HepG2 (cell line): ENCODE results near the gene DNASE1. TPM values are rescaled to one million over a fixed set of nuclear protein-coding genes. Genes with fewer than 3 reads are reported as not detected.

Experiments
- CAMTA2 ChIP-seq: sonication (generic); formaldehyde crosslinking; IDR thresholded peaks from 2 replicates; pipeline ENCODE4 v1.4.0; 2020; ENCODE audit warnings: mild to moderate bottlenecking, missing genetic modification reagents, borderline replicate concordance
- CTCF ChIP-seq: sonication (generic); formaldehyde crosslinking; IDR thresholded peaks from 2 replicates; pipeline ENCODE4 v1.5.0; 2020; ENCODE audit warnings: mild to moderate bottlenecking, missing genetic modification reagents, moderate library complexity
- E2F5 ChIP-seq: sonication (generic); formaldehyde crosslinking; conservative IDR thresholded peaks from 2 replicates; pipeline ENCODE4 v1.4.0; 2020; ENCODE audit warnings: missing genetic modification reagents
- NFATC3 ChIP-seq: sonication (generic); formaldehyde crosslinking; IDR thresholded peaks from 2 replicates; pipeline ENCODE4 v1.5.1; 2020; ENCODE audit warnings: mild to moderate bottlenecking, missing genetic modification reagents
- NFYC ChIP-seq: IDR thresholded peaks from 2 replicates; pipeline ENCODE4 v1.6.1; 2016; ENCODE audit warnings: missing genetic modification reagents, missing compliant biosample characterization
- PAWR ChIP-seq: sonication (generic); formaldehyde crosslinking; IDR thresholded peaks from 2 replicates; pipeline ENCODE4 v1.4.0; 2020; ENCODE audit warnings: missing genetic modification reagents, mild to moderate bottlenecking, borderline replicate concordance
- RBM39 ChIP-seq: fragments of 200-400 bp; formaldehyde crosslinking; IDR thresholded peaks from one replicate; pipeline ENCODE4 v1.6.1; 2018; ENCODE audit warnings: antibody characterized with exemption, mild to moderate bottlenecking, low read depth, low read length; ENCODE audit not compliant: poor library complexity, severe bottlenecking
- RXRB ChIP-seq: IDR thresholded peaks from 2 replicates; pipeline ENCODE4 v1.6.1; 2016; ENCODE audit warnings: borderline replicate concordance, missing genetic modification reagents, missing compliant biosample characterization
- SKI ChIP-seq: fragments of 450-650 bp; IDR thresholded peaks from one replicate; pipeline ENCODE4 v1.6.1; 2018; ENCODE audit warnings: mild to moderate bottlenecking; ENCODE audit not compliant: partially characterized antibody
- SSRP1 ChIP-seq: IDR thresholded peaks from 2 replicates; pipeline ENCODE4 v1.6.1; 2016; ENCODE audit warnings: control low read depth
- TBP ChIP-seq: sonication (generic); formaldehyde crosslinking; IDR thresholded peaks from 2 replicates; pipeline ENCODE4 v1.5.0; 2020; ENCODE audit warnings: missing genetic modification reagents
- TCF7L2 ChIP-seq: IDR thresholded peaks from 2 replicates; pipeline ENCODE4 v1.6.1; 2011; ENCODE audit warnings: mild to moderate bottlenecking, low read depth, low read length, moderate library complexity
- YEATS2 ChIP-seq: sonication (generic); formaldehyde crosslinking; IDR thresholded peaks from 2 replicates; pipeline ENCODE4 v1.4.0; 2020; ENCODE audit warnings: missing genetic modification reagents, borderline replicate concordance
- ZFP36L2 ChIP-seq: sonication (generic); formaldehyde crosslinking; IDR thresholded peaks from 2 replicates; pipeline ENCODE4 v1.4.0; 2020; ENCODE audit warnings: missing genetic modification reagents
- ZNF121 ChIP-seq: sonication (generic); formaldehyde crosslinking; IDR thresholded peaks from 2 replicates; pipeline ENCODE4 v1.5.0; 2020; ENCODE audit warnings: mild to moderate bottlenecking, missing genetic modification reagents
- ZNF143 ChIP-seq: sonication (generic); formaldehyde crosslinking; IDR thresholded peaks from 2 replicates; pipeline ENCODE4 v1.4.0; 2020; ENCODE audit warnings: missing genetic modification reagents
- ZNF230 ChIP-seq: sonication (generic); formaldehyde crosslinking; IDR thresholded peaks from 2 replicates; pipeline ENCODE4 v1.4.0; 2020; ENCODE audit warnings: mild to moderate bottlenecking, missing genetic modification reagents
- ZNF275 ChIP-seq: sonication (generic); formaldehyde crosslinking; IDR thresholded peaks from 2 replicates; pipeline ENCODE4 v1.8.0; 2022; ENCODE audit warnings: missing genetic modification reagents, mild to moderate bottlenecking, inconsistent platforms, borderline replicate concordance
- ZNF350 ChIP-seq: sonication (generic); formaldehyde crosslinking; IDR thresholded peaks from 2 replicates; pipeline ENCODE4 v1.4.0; 2020; ENCODE audit warnings: mild to moderate bottlenecking, low read depth, missing genetic modification reagents, borderline replicate concordance
- ZNF501 ChIP-seq: sonication (generic); formaldehyde crosslinking; IDR thresholded peaks from 2 replicates; pipeline ENCODE4 v1.5.1; 2020; ENCODE audit warnings: mild to moderate bottlenecking, moderate library complexity, missing genetic modification reagents
- ZNF513 ChIP-seq: sonication (generic); formaldehyde crosslinking; conservative IDR thresholded peaks from 2 replicates; pipeline ENCODE4 v1.5.0; 2020; ENCODE audit warnings: missing genetic modification reagents
- ZNF547 ChIP-seq: sonication (generic); formaldehyde crosslinking; IDR thresholded peaks from 2 replicates; pipeline ENCODE4 v1.5.1; 2020; ENCODE audit warnings: mild to moderate bottlenecking, missing genetic modification reagents
- ZNF562 ChIP-seq: sonication (generic); formaldehyde crosslinking; IDR thresholded peaks from 2 replicates; pipeline ENCODE4 v1.8.0; 2022; ENCODE audit warnings: missing genetic modification reagents, borderline replicate concordance
- ZNF619 ChIP-seq: sonication (generic); formaldehyde crosslinking; IDR thresholded peaks from 2 replicates; pipeline ENCODE4 v1.4.0; 2020; ENCODE audit warnings: mild to moderate bottlenecking, missing genetic modification reagents
- polyA plus RNA-seq, 8 experiments: library from polyadenylated mRNA; depleted of rRNA in 3 of 8; stranded (reverse) in 7 of 8; unstranded in 1 of 8; fragments of >200 nt; fragmentation: Illumina TruSeq in 4 of 8; extraction: Trizol in 4 of 8; gene quantifications; 2 replicates each; pipeline versions ENCODE4 v1.2.1 to v1.2.3, GENCODE V29; 2011 to 2016; ENCODE audit warnings: low read depth in 4 of 8, missing spikeins in 1 of 8, mixed read lengths in 1 of 8; ENCODE audit not compliant: insufficient read depth in 1 of 8
- total RNA-seq, 5 experiments: library from RNA; depleted of rRNA; stranded (reverse); fragments of >200 nt; fragmentation: Illumina TruSeq; extraction: Trizol; gene quantifications; 2 replicates each; pipeline ENCODE4 v1.2.3, GENCODE V29; 2016; ENCODE audit warnings: low read depth in 1 of 5

DNASE1 gene
- total and polyA plus RNA-seq, 2 of the 13 experiments (the other 11 are each of a cell fraction or from before 2014, with no cell fraction given) = 7.1 to 11.1 TPM

GRCh38 chr16:3702082-3702481 is 47.6 kb downstream of the DNASE1 start (continued):
- no peak for TF ChIP-seq YEATS2 (CRISPR knock-in tag)
- TF ChIP-seq CTCF (CRISPR knock-in tag) = peak; percentile 40
- TF ChIP-seq E2F5 (CRISPR knock-in tag) = no peak
- TF ChIP-seq ZNF562 (CRISPR knock-in tag) = no peak
- TF ChIP-seq ZNF275 (CRISPR knock-in tag) = no peak
- TF ChIP-seq SSRP1 (CRISPR knock-in tag) = no peak
- TF ChIP-seq SKI = peak; percentile 58
- TF ChIP-seq ZNF143 = no peak
- TF ChIP-seq ZNF121 (CRISPR knock-in tag) = peak; percentile 47; the same call in 1 of the 2 replicates
- no peak for TF ChIP-seq NFYC (CRISPR knock-in tag)
- no peak for TF ChIP-seq ZNF513 (CRISPR knock-in tag)
- TF ChIP-seq ZNF501 (CRISPR knock-in tag) = no peak
- 0 out of 2 replicates have a peak, but pooled peaks have one; percentile 21 for TF ChIP-seq ZNF230 (CRISPR knock-in tag)
- TF ChIP-seq TBP (CRISPR knock-in tag) = no peak
- no peak for TF ChIP-seq TCF7L2
- no peak for TF ChIP-seq CAMTA2 (CRISPR knock-in tag)
- TF ChIP-seq ZNF619 (CRISPR knock-in tag) = no peak
- TF ChIP-seq ZNF350 = no peak
- no peak for TF ChIP-seq ZNF547 (CRISPR knock-in tag)
- no peak for TF ChIP-seq RXRB
- TF ChIP-seq NFATC3 (CRISPR knock-in tag) = no peak
- no peak for TF ChIP-seq RBM39
- TF ChIP-seq PAWR (CRISPR knock-in tag) = no peak
- no peak for TF ChIP-seq ZFP36L2 (CRISPR knock-in tag)
